Umbilical cord (tissue), 2 donors: ENCODE measurements around the gene PIN1. TPM values are rescaled to one million over a fixed set of nuclear protein-coding genes. Genes with fewer than 3 reads are reported as not detected.

Source experiments
- DNase-seq: peaks from one replicate; pipeline ENCODE4 v3.0.0-alpha.2; 2015; ENCODE audit warnings: low spot score
- total RNA-seq: library from RNA; depleted of rRNA; stranded (reverse); fragments of >200 nt; gene quantifications from one replicate; pipeline ENCODE4 v1.2.3, GENCODE V29; 2014; ENCODE audit warnings: low replicate concordance; ENCODE audit not compliant: insufficient read depth

The PIN1 gene
- total RNA-seq, 1 donor from 2014 or later = 40.7 TPM

- peak; percentile 65 for DNase-seq
Measured at GRCh38 chr19:9885077-9885552, 50.0 kb downstream of the PIN1 start.

GRCh38 chr19:9891609-9892373, 56.7 kb downstream of the PIN1 start:
- no peak for DNase-seq

Other genes starting within 250 kb of the PIN1 start
- 33.7 TPM for gene ZNF561, start 214.1 kb upstream of the PIN1 start, total RNA-seq
- 35.9 TPM for gene ZNF562, start 160.2 kb upstream of the PIN1 start, total RNA-seq
- gene ZNF846, start 66.6 kb upstream of the PIN1 start, total RNA-seq = 27.9 TPM
- gene FBXL12, start 16.2 kb upstream of the PIN1 start, total RNA-seq = 15.2 TPM
- 115 TPM for gene UBL5, start 7.4 kb upstream of the PIN1 start, total RNA-seq
- not detected for gene OLFM2, start 101.2 kb downstream of the PIN1 start, total RNA-seq
- gene COL5A3, start 175.2 kb downstream of the PIN1 start, total RNA-seq = 30.3 TPM
- not detected for gene RDH8, start 178.2 kb downstream of the PIN1 start, total RNA-seq